Activated CD8-positive, alpha-beta T cell treated with anti-CD3 and anti-CD28 coated beads, Interleukin-2, amount 10 ng/mL, durations not matched to agents 7 days and 5 days (primary cell): ENCODE results near the gene SLC1A3. TPM values are rescaled to one million over a fixed set of nuclear protein-coding genes. Genes with fewer than 3 reads are reported as not detected.
"Not testable (repeated sequence)": the region's sequence is repeated elsewhere in the genome, so short reads cannot be mapped to it uniquely, and the experiment has no call there.

Source experiments
- ATAC-seq: fragments of 150-1000 bp; cut with Tn5 transposase; one replicate; pipeline ENCODE4 v1.10.0; 2021; ENCODE audit warnings: moderate library complexity
- CTCF ChIA-PET: fragments of 350-600 bp; sonication (Branson Sonifier 250); formaldehyde crosslinking; loops from one replicate; lab custom pipeline; 2021; ENCODE audit warnings: antibody characterized with exemption; lab: Charles Lee
- POLR2A ChIA-PET: fragments of 350-600 bp; sonication (Branson Sonifier 250); formaldehyde crosslinking; loops from one replicate; lab custom pipeline; 2021; ENCODE audit warnings: antibody characterized with exemption; lab: Charles Lee
- DNase-seq: peaks from one replicate; pipeline ENCODE4 v3.0.0-alpha.2; 2020
- H3K27ac Mint-ChIP-seq: one replicate; pipeline ENCODE4 v1.8.0; 2021; ENCODE audit warnings: mild to moderate bottlenecking, mixed read lengths
- H3K27me3 Mint-ChIP-seq: one replicate; pipeline ENCODE4 v1.8.0; 2021; ENCODE audit warnings: low read depth, mixed read lengths
- H3K36me3 Mint-ChIP-seq: one replicate; pipeline ENCODE4 v1.8.0; 2021; ENCODE audit warnings: low read depth, mixed read lengths
- H3K4me1 Mint-ChIP-seq: one replicate; pipeline ENCODE4 v1.8.0; 2021; ENCODE audit warnings: low read depth, mixed read lengths
- H3K4me3 Mint-ChIP-seq: one replicate; pipeline ENCODE4 v1.8.0; 2021; ENCODE audit warnings: mild to moderate bottlenecking, mixed read lengths
- H3K9me3 Mint-ChIP-seq: one replicate; pipeline ENCODE4 v1.8.0; 2022; ENCODE audit warnings: mixed read lengths; ENCODE audit not compliant: insufficient read depth
- total RNA-seq, 2 experiments: library from RNA; stranded (reverse); gene quantifications; one replicate each; pipeline ENCODE4 v1.2.3, GENCODE V29; 2021

The SLC1A3 gene
- not detected for total RNA-seq

- POLR2A ChIA-PET, result no interaction called here
- Mint-ChIP-seq H3K27me3 (peaks cover 47% of the 10 kb centered on the region), H3K9me3 (no peaks in the 10 kb centered on the region), H3K27ac (no peak within 1 kb of the TSS), H3K4me1 (peaks cover 18% of the 10 kb centered on the region), H3K4me3 (peak within 1 kb of the TSS; percentile 56), H3K36me3 (no peaks in the 10 kb centered on the region)
- ATAC-seq (peak; percentile 89), DNase-seq (peak; percentile 37)
- CTCF ChIA-PET, result no interaction called here
Measured at GRCh38 chr5:36606428-36607113, at the start of gene SLC1A3. SLC1A3 (plus strand) TSS chr5:36606606; CDS start chr5:36608424, 1,818 bp downstream.

DNA sequence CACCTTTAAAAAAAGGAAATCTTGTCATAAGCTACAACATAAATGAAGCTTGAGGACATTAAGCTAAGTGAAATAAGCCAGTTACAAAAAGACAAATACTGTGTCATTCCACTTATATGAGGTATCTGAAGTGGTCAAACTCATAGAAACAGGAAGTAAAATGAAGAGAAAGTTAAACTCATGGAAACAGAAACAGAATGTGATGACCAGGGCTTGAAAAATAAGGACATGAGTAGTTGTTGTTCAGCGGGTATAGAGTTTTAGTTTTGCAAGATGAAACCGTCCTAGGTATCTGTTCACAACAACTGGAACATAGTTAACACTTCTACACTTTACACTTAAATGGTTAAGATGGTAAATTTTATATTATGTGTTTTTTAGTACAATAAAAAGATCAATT is 47.8 kb upstream of the SLC1A3 start:
- DNase-seq (no peak), ATAC-seq (no peak)
- Mint-ChIP-seq H3K4me1 (no peaks in the 10 kb centered on the region), H3K4me3 (no peak overlapping the region), H3K27me3 (no peaks in the 10 kb centered on the region), H3K36me3 (no peaks in the 10 kb centered on the region), H3K27ac (no peak overlapping the region), H3K9me3 (peaks cover 4% of the 10 kb centered on the region)
- ChIA-PET CTCF (no interaction called here), POLR2A (no interaction called here)

GRCh38 chr5:36561601-36562000 is 44.8 kb upstream of the SLC1A3 start:
- H3K36me3 Mint-ChIP-seq, result no peaks in the 10 kb centered on the region
- DNase-seq, result no peak
- CTCF ChIA-PET, result no interaction called here
- H3K27ac Mint-ChIP-seq, result no peak overlapping the region
- H3K4me1 Mint-ChIP-seq, result no peaks in the 10 kb centered on the region
- H3K4me3 Mint-ChIP-seq, result no peak overlapping the region
- ATAC-seq, result no peak
- POLR2A ChIA-PET, result no interaction called here
- H3K27me3 Mint-ChIP-seq, result no peaks in the 10 kb centered on the region
- H3K9me3 Mint-ChIP-seq, result no peaks in the 10 kb centered on the region

GRCh38 chr5:36569491-36569890 is 36.9 kb upstream of the SLC1A3 start:
- Mint-ChIP-seq H3K4me1 (no peaks in the 10 kb centered on the region), H3K27me3 (no peaks in the 10 kb centered on the region), H3K9me3 (no peaks in the 10 kb centered on the region), H3K36me3 (no peaks in the 10 kb centered on the region), H3K4me3 (no peak overlapping the region), H3K27ac (no peak overlapping the region)
- DNase-seq (no peak), ATAC-seq (no peak)
- CTCF ChIA-PET, result no interaction called here
- POLR2A ChIA-PET, result no interaction called here

- Mint-ChIP-seq H3K4me3 (no peak overlapping the region), H3K27me3 (no peaks in the 10 kb centered on the region), H3K9me3 (no peaks in the 10 kb centered on the region), H3K36me3 (no peaks in the 10 kb centered on the region), H3K4me1 (no peaks in the 10 kb centered on the region), H3K27ac (no peak overlapping the region)
- CTCF ChIA-PET, result no interaction called here
- ATAC-seq (no peak), DNase-seq (no peak)
- POLR2A ChIA-PET, result no interaction called here
Measured at GRCh38 chr5:36570301-36571095, 35.9 kb upstream of the SLC1A3 start.

DNA sequence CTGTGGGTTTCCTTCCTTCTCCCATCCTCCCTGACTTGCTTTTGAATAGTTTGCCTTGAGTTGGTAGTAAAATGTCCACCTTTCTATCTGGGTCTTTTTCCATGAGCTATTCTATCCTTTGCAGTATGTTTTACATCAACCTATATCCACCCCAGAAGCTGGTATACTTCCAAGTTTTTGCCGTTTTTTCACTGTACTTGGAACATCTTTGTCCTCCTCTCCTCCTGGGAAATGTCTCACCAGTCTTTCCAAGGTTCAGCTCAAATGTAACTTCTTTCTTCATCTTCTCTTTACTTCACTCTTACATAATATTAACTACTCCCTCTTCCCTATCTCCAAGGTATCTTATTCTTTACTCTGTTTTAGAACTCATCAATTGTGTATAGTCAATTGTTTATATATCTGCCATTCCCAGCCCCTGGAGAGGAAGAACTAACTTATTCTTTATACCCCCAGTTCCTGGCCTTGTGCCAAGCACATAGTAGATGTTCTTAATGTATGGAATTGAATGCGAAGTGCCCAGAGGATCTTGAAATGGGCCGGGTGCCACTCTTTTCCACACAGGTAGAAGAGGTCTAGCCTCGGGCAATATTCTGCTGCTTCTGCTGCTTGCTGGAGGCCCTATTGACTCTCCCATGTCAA is 34.9 kb upstream of the SLC1A3 start:
- ChIA-PET POLR2A (no interaction called here), CTCF (no interaction called here)
- no peaks in the 10 kb centered on the region for H3K36me3 Mint-ChIP-seq
- no peak overlapping the region for H3K4me3 Mint-ChIP-seq
- no peaks in the 10 kb centered on the region for H3K27me3 Mint-ChIP-seq
- no peak for ATAC-seq
- DNase-seq, result no peak
- no peak overlapping the region for H3K27ac Mint-ChIP-seq
- no peaks in the 10 kb centered on the region for H3K9me3 Mint-ChIP-seq
- no peaks in the 10 kb centered on the region for H3K4me1 Mint-ChIP-seq

DNA sequence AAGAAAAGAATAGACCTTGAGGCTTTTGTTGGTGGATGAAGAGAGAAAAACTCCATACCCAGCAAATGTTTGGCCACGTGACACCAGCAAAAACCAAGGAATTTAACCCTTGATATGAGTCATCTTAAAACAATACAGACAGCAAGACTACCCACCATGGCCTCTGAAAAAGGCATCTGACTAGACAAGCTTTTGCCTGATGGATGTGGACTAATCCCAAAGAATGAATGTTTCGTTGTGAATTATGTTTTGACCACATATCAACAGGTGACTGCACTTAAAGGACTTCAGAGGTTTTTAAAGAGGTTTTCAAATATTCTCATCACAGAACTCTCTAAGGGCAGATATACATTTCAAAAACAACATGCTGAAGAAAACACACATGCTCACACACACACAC is 33.0 kb upstream of the SLC1A3 start:
- POLR2A ChIA-PET, result no interaction called here
- Mint-ChIP-seq H3K27ac (no peak overlapping the region), H3K4me1 (no peaks in the 10 kb centered on the region), H3K4me3 (no peak overlapping the region), H3K9me3 (no peaks in the 10 kb centered on the region), H3K36me3 (no peaks in the 10 kb centered on the region), H3K27me3 (no peaks in the 10 kb centered on the region)
- CTCF ChIA-PET, result no interaction called here
- ATAC-seq, result no peak
- no peak for DNase-seq

GRCh38 chr5:36575361-36575781 is 31.0 kb upstream of the SLC1A3 start:
- Mint-ChIP-seq H3K36me3 (no peaks in the 10 kb centered on the region), H3K27ac (no peak overlapping the region), H3K4me3 (no peak overlapping the region), H3K4me1 (no peaks in the 10 kb centered on the region), H3K9me3 (no peaks in the 10 kb centered on the region), H3K27me3 (no peaks in the 10 kb centered on the region)
- POLR2A ChIA-PET, result no interaction called here
- DNase-seq, result no peak
- CTCF ChIA-PET, result no interaction called here
- ATAC-seq, result no peak

GRCh38 chr5:36576721-36577120 is 29.7 kb upstream of the SLC1A3 start:
- Mint-ChIP-seq H3K4me1 (no peaks in the 10 kb centered on the region), H3K27me3 (no peaks in the 10 kb centered on the region), H3K27ac (no peak overlapping the region), H3K9me3 (no peaks in the 10 kb centered on the region), H3K4me3 (no peak overlapping the region), H3K36me3 (no peaks in the 10 kb centered on the region)
- ATAC-seq (no peak), DNase-seq (no peak)
- POLR2A ChIA-PET, result no interaction called here
- CTCF ChIA-PET, result no interaction called here

GRCh38 chr5:36579858-36580257 is 26.5 kb upstream of the SLC1A3 start:
- H3K4me1 Mint-ChIP-seq, CTCF ChIA-PET, H3K9me3 Mint-ChIP-seq, H3K27me3 Mint-ChIP-seq, ATAC-seq, H3K36me3 Mint-ChIP-seq, POLR2A ChIA-PET, H3K27ac Mint-ChIP-seq, H3K4me3 Mint-ChIP-seq, DNase-seq: not testable (repeated sequence)

- ChIA-PET CTCF (no interaction called here), POLR2A (no interaction called here)
- no peak for DNase-seq
- no peak overlapping the region for H3K27ac Mint-ChIP-seq
- no peak overlapping the region for H3K4me3 Mint-ChIP-seq
- H3K27me3 Mint-ChIP-seq, result no peaks in the 10 kb centered on the region
- H3K36me3 Mint-ChIP-seq, result no peaks in the 10 kb centered on the region
- H3K9me3 Mint-ChIP-seq, result no peaks in the 10 kb centered on the region
- no peaks in the 10 kb centered on the region for H3K4me1 Mint-ChIP-seq
- no peak for ATAC-seq
Measured at GRCh38 chr5:36581070-36581469, 25.3 kb upstream of the SLC1A3 start.
